ENCODE results near the gene ATL1.

The ATL1 gene

GRCh38 chr14:50569714-50570274 lies 9.8 kb downstream of the ATL1 start:
- POLR2A ChIA-PET: interaction anchor here (1.0 kb wide), 1 partner anchor 12 kb away, joined by 3 read pairs; no protein-coding TSS in a partner anchor
- TF ChIP-seq CTCF (IDR thresholded peaks at IDR 0.05; ENCODE audit: control extremely low read depth, extremely low read depth, low read depth, missing control alignments): no peak
- CTCF ChIA-PET: interaction anchor here (0.9 to 1.5 kb wide), 6 partner anchors 16 to 298 kb away, joined by 3 to 5 read pairs (median 4); no protein-coding TSS in a partner anchor
- no peak for DNase-seq (ENCODE audit: extremely low spot score)

DNA sequence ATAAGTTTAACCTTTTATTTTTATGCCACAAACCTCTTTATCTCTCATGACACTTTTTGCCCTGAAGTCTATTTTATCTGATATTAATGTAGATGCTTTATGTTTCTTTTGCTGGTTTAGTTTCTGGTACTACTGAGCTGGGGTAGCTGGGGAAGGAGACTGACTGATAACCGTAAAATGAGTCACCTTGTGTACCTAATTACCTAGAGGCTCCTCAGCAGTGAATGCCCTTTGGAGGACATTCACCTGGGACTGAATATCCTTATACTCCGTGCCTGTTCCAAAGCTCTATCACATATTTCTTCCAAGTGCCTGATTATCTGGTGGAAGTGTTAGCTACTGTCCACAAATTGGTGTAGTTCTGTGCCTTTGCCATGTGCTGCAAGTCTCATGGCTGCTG lies 13.9 kb downstream of the ATL1 start:
- POLR2A ChIA-PET: no interaction called here
- TF ChIP-seq CTCF (IDR thresholded peaks at IDR 0.05; ENCODE audit: control extremely low read depth, extremely low read depth, low read depth, missing control alignments): no peak

GRCh38 chr14:50575769-50576168 lies 15.8 kb downstream of the ATL1 start:
- no peak for TF ChIP-seq CTCF (IDR thresholded peaks at IDR 0.05; ENCODE audit: control extremely low read depth, extremely low read depth, low read depth, missing control alignments)
- DNase-seq (ENCODE audit: extremely low spot score): no peak
- POLR2A ChIA-PET: no interaction called here
- CTCF ChIA-PET: interaction anchor here (1.2 to 1.5 kb wide), 3 partner anchors 12 to 284 kb away, joined by 3 to 4 read pairs (median 3); no protein-coding TSS in a partner anchor

More for the DNA sequence above, 13.9 kb downstream of the ATL1 start:
- no peak for DNase-seq (ENCODE audit: extremely low spot score)
- CTCF ChIA-PET: interaction anchor here (1.4 to 2.2 kb wide), 3 partner anchors 10 to 204 kb away, joined by 4 to 8 read pairs (median 4); no protein-coding TSS in a partner anchor

GRCh38 chr14:50577982-50578381 lies 18.0 kb downstream of the ATL1 start:
- TF ChIP-seq CTCF (IDR thresholded peaks at IDR 0.05; ENCODE audit: control extremely low read depth, extremely low read depth, low read depth, missing control alignments): no peak
- ChIA-PET POLR2A (no interaction called here), CTCF (interaction anchor here (1.7 kb wide), 1 partner anchor 24 kb away, joined by 3 read pairs; no protein-coding TSS in a partner anchor)
- DNase-seq (ENCODE audit: extremely low spot score): no peak

DNA sequence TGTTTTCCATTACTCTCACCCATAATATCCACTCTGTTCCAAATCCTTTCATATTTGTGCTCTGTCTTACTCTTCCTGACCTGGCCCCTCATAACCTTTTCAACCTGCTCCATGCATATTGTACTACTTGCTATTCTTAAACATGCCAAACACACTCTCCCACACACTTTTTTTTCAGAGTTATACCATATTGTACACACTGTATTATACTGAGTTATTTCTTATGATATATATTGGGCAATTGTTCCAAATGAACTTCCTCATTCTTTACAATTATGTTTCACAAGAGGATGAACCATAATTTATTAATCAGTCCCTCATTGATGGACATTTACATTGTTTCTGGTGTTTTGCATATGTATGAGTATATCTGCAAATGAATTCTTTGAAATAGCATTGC lies 18.5 kb downstream of the ATL1 start:
- CTCF ChIA-PET: interaction anchor here (1.6 kb wide), 1 partner anchor 35 kb away, joined by 4 read pairs; no protein-coding TSS in a partner anchor
- no peak for DNase-seq (ENCODE audit: extremely low spot score)
- POLR2A ChIA-PET: no interaction called here
- no peak for TF ChIP-seq CTCF (IDR thresholded peaks at IDR 0.05; ENCODE audit: control extremely low read depth, extremely low read depth, low read depth, missing control alignments)

DNA sequence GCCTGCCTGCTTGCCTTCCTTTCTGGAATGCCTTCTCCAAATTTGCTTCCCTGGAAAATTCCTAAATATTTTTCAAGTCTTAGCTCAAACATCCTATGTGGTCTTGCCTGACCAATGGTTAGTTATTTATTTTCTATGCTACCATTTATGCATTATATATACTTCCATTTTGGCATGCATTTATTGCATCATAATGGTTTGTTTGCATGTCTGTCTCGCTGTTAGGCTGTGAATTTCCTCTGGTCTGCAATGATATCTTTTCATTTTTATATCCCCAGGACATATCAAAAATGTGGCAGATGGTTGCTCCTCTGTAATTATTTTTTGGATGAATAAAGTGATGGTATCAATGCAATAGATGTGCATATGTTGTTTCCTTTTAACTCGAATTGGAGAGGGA lies 30.5 kb downstream of the ATL1 start:
- CTCF ChIA-PET: interaction anchor here (0.8 to 1.4 kb wide), 5 partner anchors 8 to 29 kb away, joined by 3 to 4 read pairs (median 3); no protein-coding TSS in a partner anchor
- no peak for DNase-seq (ENCODE audit: extremely low spot score)

More for the DNA sequence above, 30.5 kb downstream of the ATL1 start:
- no peak for TF ChIP-seq CTCF (IDR thresholded peaks at IDR 0.05; ENCODE audit: control extremely low read depth, extremely low read depth, low read depth, missing control alignments)
- POLR2A ChIA-PET: no interaction called here

Data from GM10248 (cell line).